Glutamatergic neuron (in vitro differentiated cells): Measurements from ENCODE around the gene SLC9A8. TPM values are rescaled to one million over a fixed set of nuclear protein-coding genes. Genes with fewer than 3 reads are reported as not detected.
"Not testable (repeated sequence)": the region's sequence is repeated elsewhere in the genome, so short reads cannot be mapped to it uniquely, and the experiment has no call there.

Experiments
- DNase-seq: peaks from one replicate; pipeline ENCODE4 v3.0.0; 2022
- H3K27ac Mint-ChIP-seq: one replicate; pipeline ENCODE4 v1.8.0; 2020; ENCODE audit warnings: mild to moderate bottlenecking, mixed read lengths, inconsistent platforms; ENCODE audit not compliant: unreplicated experiment
- H3K27me3 Mint-ChIP-seq: one replicate; pipeline ENCODE4 v1.8.0; 2020; ENCODE audit warnings: mild to moderate bottlenecking, moderate library complexity, mixed read lengths, inconsistent platforms; ENCODE audit not compliant: unreplicated experiment
- H3K36me3 Mint-ChIP-seq: one replicate; pipeline ENCODE4 v1.8.0; 2020; ENCODE audit warnings: mild to moderate bottlenecking, mixed read lengths, inconsistent platforms; ENCODE audit not compliant: unreplicated experiment
- H3K4me1 Mint-ChIP-seq: one replicate; pipeline ENCODE4 v1.8.0; 2020; ENCODE audit warnings: mild to moderate bottlenecking, low read depth, mixed read lengths, inconsistent platforms; ENCODE audit not compliant: unreplicated experiment
- H3K4me3 Mint-ChIP-seq: one replicate; pipeline ENCODE4 v1.8.0; 2020; ENCODE audit warnings: mild to moderate bottlenecking, mixed read lengths, inconsistent platforms; ENCODE audit not compliant: unreplicated experiment
- H3K9me3 Mint-ChIP-seq: one replicate; pipeline ENCODE4 v1.8.0; 2020; ENCODE audit warnings: mild to moderate bottlenecking, moderate library complexity, mixed read lengths, inconsistent platforms; ENCODE audit not compliant: unreplicated experiment
- CTCF ChIP-seq: fragments of 200-600 bp; sonication (generic); IDR thresholded peaks from one replicate; pipeline ENCODE4 v1.5.0; 2021; ENCODE audit not compliant: partially characterized antibody, unreplicated experiment
- total RNA-seq: library from RNA; stranded (reverse); fragmentation: NEBNext Ultra II Directional; extraction: Animal tissue kit (Norgen Biotek cat#: 25700); gene quantifications from one replicate; pipeline ENCODE4 v1.2.1, GENCODE V29; 2021; ENCODE audit not compliant: unreplicated experiment

The SLC9A8 gene
- total RNA-seq, 1 donor from 2014 or later, result 10.6 TPM

- peak overlapping the region; percentile 3 for H3K4me3 Mint-ChIP-seq
- TF ChIP-seq CTCF, result no peak
- peaks cover 1% of the 10 kb centered on the region for H3K27me3 Mint-ChIP-seq
- H3K27ac Mint-ChIP-seq, result no peak overlapping the region
- H3K9me3 Mint-ChIP-seq, result peaks cover 3% of the 10 kb centered on the region
- no peak for DNase-seq
- H3K4me1 Mint-ChIP-seq, result peaks cover 13% of the 10 kb centered on the region
- H3K36me3 Mint-ChIP-seq, result no peaks in the 10 kb centered on the region
Observed at GRCh38 chr20:49893242-49894072, 80.8 kb downstream of the SLC9A8 start.

GRCh38 chr20:49894073-49894470, 81.4 kb downstream of the SLC9A8 start:
- H3K27me3 Mint-ChIP-seq, result peaks cover 1% of the 10 kb centered on the region
- H3K4me3 Mint-ChIP-seq, result no peak overlapping the region
- H3K4me1 Mint-ChIP-seq, result peaks cover 9% of the 10 kb centered on the region
- no peaks in the 10 kb centered on the region for H3K36me3 Mint-ChIP-seq
- DNase-seq, result no peak
- no peaks in the 10 kb centered on the region for H3K9me3 Mint-ChIP-seq
- H3K27ac Mint-ChIP-seq, result no peak overlapping the region
- TF ChIP-seq CTCF, result no peak

GRCh38 chr20:49895474-49896093, 83.0 kb downstream of the SLC9A8 start:
- not testable (repeated sequence) for H3K27me3 Mint-ChIP-seq, H3K9me3 Mint-ChIP-seq, H3K4me3 Mint-ChIP-seq, H3K27ac Mint-ChIP-seq, DNase-seq, H3K4me1 Mint-ChIP-seq, H3K36me3 Mint-ChIP-seq

- no peaks in the 10 kb centered on the region for H3K27me3 Mint-ChIP-seq
Observed at GRCh38 chr20:49896204-49896603, 83.6 kb downstream of the SLC9A8 start.

More at GRCh38 chr20:49896204-49896603, 83.6 kb downstream of the SLC9A8 start:
- H3K36me3 Mint-ChIP-seq, result no peaks in the 10 kb centered on the region
- no peak overlapping the region for H3K27ac Mint-ChIP-seq
- TF ChIP-seq CTCF, result no peak
- no peak for DNase-seq
- no peak overlapping the region for H3K4me3 Mint-ChIP-seq
- H3K4me1 Mint-ChIP-seq, result peaks cover 9% of the 10 kb centered on the region
- H3K9me3 Mint-ChIP-seq, result peaks cover 2% of the 10 kb centered on the region
